Activated T-cell treated with anti-CD3 and anti-CD28 coated beads, Interleukin-2, amount 50 U/mL, for 24 hours (primary cell): Measurements from ENCODE around the gene PLEKHM3.

Source experiments
- DNase-seq: peaks from one replicate; pipeline ENCODE4 v3.0.0-alpha.2; 2020
- H3K27ac Mint-ChIP-seq: 2 replicates; pipeline ENCODE4 v1.8.0; 2020; ENCODE audit warnings: mild to moderate bottlenecking, mixed read lengths
- H3K27me3 Mint-ChIP-seq: 2 replicates; pipeline ENCODE4 v1.8.0; 2020; ENCODE audit warnings: mixed read lengths
- H3K36me3 Mint-ChIP-seq: 2 replicates; pipeline ENCODE4 v1.8.0; 2020; ENCODE audit warnings: low read depth, mixed read lengths
- H3K4me1 Mint-ChIP-seq: 2 replicates; pipeline ENCODE4 v1.8.0; 2020; ENCODE audit warnings: low read depth, mixed read lengths
- H3K4me3 Mint-ChIP-seq: 2 replicates; pipeline ENCODE4 v1.8.0; 2020; ENCODE audit warnings: mild to moderate bottlenecking, moderate library complexity, mixed read lengths
- H3K9me3 Mint-ChIP-seq: 2 replicates; pipeline ENCODE4 v1.8.0; 2020; ENCODE audit warnings: mixed read lengths

PLEKHM3 gene

DNA sequence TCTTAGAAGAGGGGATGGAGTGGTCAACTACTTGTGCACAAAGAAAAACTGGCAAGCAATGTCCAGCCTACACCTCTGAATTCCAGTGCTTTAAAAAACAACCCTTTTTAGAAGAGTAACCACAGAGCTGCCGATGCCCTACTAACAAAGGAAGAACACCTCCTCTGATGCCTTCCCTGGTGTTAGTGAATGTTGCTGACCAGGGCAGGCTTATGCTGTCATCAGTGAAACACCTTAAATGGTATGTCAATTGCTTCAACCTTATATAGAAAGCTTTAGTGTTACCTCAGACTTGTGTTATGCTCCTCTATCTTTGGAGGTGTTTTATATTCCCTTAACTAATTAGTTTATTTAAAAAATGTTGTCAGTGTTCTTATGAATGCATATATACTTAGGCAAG is 175.9 kb downstream of the PLEKHM3 start:
- Mint-ChIP-seq H3K9me3 (no peaks in the 10 kb centered on the region), H3K4me3 (no peak overlapping the region), H3K27me3 (no peaks in the 10 kb centered on the region), H3K4me1 (no peaks in the 10 kb centered on the region), H3K36me3 (peaks cover 9% of the 10 kb centered on the region), H3K27ac (no peak overlapping the region)
- DNase-seq = no peak

DNA sequence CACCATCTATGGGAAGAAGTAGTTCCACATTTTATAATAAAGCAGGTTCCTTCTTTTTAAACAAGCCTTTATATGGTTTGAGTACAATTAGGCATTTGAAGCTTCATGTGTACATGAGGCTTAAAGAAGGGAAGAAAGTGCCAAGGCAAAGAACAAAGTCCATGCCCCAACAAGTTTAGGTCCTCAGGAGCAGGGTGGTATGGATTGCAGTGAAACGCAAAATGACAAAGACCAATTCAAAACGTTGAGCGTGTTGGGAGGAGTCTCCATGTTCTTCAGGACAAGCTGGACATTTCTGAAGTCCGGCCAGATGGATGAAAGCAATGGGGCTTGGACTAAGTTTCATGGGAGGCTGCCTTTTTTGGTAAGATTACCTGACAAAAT is 176.8 kb downstream of the PLEKHM3 start:
- no peaks in the 10 kb centered on the region for H3K27me3 Mint-ChIP-seq

DNA sequence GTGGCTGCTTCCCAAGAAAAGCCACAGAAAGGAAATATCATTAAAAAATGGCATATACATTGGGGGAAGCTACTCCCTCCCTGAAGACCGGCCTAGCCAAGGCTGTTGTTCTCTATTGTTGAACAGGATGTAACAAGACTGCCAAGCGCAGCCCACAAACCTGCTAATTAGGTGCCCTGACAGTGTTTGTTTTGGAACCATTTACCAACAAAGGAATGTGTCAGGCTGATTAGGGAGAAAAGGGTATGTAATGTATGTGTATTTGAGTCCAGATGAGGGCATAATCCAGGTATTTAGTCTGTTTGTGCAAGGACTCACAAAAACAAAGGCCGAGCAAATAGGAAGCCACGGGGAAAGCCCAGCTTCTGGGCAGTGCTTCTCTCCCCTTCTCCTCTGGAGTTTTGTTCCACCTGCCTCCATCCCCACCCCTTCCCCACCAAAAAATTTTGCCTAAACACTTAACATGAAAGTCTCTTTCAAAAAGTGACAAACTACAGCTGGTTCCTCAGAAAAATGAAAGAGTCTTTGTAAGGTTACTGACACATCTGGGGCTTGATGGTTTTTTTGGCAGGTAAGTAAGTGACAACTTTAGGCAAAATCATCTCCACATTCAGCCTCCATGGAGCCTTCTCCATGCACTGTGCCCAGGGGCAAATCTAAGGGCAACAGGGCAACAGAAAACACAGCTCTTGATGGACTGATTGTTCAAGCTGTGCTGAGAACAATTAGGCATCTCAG is 177.4 kb downstream of the PLEKHM3 start:
- H3K9me3 Mint-ChIP-seq = no peaks in the 10 kb centered on the region
- peaks cover 9% of the 10 kb centered on the region for H3K36me3 Mint-ChIP-seq
- no peak for DNase-seq
- no peak overlapping the region for H3K27ac Mint-ChIP-seq
- H3K4me3 Mint-ChIP-seq = no peak overlapping the region
- H3K27me3 Mint-ChIP-seq = no peaks in the 10 kb centered on the region
- no peaks in the 10 kb centered on the region for H3K4me1 Mint-ChIP-seq

More for the DNA sequence above, 176.8 kb downstream of the PLEKHM3 start:
- no peaks in the 10 kb centered on the region for H3K9me3 Mint-ChIP-seq
- H3K4me1 Mint-ChIP-seq = no peaks in the 10 kb centered on the region
- no peak overlapping the region for H3K4me3 Mint-ChIP-seq
- H3K27ac Mint-ChIP-seq = no peak overlapping the region
- no peak for DNase-seq
- peaks cover 9% of the 10 kb centered on the region for H3K36me3 Mint-ChIP-seq

DNA sequence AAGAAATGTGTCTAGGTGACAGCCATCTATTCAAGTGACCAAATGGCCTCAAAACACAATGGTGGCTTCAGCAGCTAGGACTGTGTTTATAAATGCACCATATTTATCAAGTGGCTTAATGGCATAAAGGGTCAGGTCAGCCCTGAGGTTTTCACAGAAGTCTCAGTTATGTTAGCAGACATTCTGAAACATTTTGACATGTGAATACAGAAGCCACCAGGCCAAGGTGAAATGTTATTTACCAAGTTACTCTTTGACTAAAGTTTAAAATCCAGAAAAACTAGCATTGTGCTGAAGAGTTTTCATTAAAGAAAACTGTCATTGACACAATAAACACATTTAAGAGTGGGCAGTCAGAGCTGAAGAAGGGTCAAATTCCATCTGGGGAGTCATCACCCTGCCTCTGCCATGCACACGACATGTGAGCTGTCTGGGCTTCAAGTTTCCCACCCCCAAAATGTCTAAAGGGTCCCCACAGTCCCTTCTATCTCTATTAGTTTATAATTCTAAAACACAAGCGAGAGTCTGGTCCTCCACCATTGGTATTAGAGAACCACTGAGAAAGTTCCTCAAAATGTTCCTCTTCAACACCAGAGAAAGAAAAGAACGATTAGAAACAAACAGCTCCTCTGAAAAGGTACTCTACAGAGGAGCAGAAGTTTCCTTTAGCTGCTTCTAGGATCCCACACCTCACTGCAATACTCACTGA is 178.1 kb downstream of the PLEKHM3 start:
- Mint-ChIP-seq H3K27me3 (no peaks in the 10 kb centered on the region), H3K4me3 (no peak overlapping the region), H3K27ac (no peak overlapping the region), H3K4me1 (no peaks in the 10 kb centered on the region), H3K9me3 (no peaks in the 10 kb centered on the region), H3K36me3 (peaks cover 9% of the 10 kb centered on the region)
- no peak for DNase-seq

DNA sequence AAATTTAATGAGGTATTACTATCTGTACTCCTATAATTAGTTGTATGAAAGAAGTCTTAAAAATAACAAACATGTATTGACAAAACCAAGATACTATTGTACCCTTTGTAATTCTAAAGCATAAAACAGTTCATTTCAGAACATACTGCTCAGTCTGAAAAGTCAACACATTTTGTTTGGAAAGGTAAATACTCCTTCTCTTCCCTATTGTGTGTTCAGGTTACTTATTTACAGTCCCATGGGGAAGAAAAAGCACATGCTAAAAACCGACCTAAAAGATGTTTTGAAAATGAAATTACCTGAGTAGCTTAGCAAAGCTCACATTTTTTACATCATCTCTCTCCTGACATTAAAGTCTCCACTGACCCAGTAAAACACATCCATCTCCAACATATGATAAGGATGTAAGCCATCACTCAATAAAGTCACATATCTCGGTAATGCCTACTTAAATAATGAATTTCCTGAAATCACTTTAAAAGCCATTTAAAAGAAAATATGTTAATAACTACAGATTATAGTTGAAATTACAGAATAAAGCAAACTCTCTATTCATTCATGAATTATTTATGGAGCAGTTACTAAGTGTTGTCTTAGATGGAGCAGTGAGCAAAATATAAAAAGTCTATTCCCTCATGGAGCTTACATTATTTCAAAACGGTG is 180.0 kb downstream of the PLEKHM3 start:
- peaks cover 4% of the 10 kb centered on the region for H3K36me3 Mint-ChIP-seq
- H3K9me3 Mint-ChIP-seq = no peaks in the 10 kb centered on the region
- no peak overlapping the region for H3K4me3 Mint-ChIP-seq
- no peaks in the 10 kb centered on the region for H3K27me3 Mint-ChIP-seq
- no peaks in the 10 kb centered on the region for H3K4me1 Mint-ChIP-seq
- no peak for DNase-seq
- no peak overlapping the region for H3K27ac Mint-ChIP-seq

DNA sequence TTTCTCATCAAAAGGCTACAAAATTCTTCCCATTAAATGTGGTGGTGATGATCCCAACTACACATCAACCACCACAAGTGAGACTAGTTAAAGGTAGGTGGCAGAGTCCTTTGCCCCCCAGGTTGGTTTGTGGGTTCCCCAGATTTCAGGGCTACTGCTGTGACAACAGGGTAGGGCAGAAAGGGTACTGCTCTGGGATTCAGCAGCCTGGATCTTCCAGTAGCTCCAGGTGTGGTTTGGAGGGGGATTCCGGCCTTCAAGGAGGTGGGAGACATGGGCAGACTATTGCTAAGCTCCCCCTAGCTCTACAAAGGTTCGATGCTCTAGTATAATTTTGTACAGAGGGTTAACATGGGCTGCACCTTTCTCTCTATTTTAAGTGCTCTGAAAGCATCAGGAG is 180.7 kb downstream of the PLEKHM3 start:
- Mint-ChIP-seq H3K4me1 (no peaks in the 10 kb centered on the region), H3K27me3 (no peaks in the 10 kb centered on the region)

DNA sequence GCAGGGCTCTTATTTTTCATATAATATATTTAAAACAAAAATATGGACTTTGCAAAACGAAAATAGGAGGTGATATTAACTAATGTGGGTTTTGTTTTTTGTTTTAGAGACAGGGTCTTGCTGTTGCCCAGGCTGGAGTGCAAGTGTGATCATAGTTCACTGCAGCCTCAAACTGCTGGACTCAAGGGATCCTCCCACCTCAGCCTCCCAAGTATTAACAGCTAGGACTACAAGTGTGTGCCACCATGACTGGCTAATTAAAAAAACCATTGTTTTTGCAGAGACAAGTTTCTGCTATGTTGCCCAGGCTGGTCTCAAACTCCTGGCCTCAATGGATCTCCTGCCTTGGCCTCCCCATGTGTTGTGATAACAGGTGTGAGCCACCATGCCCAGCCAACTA is 185.2 kb downstream of the PLEKHM3 start:
- Mint-ChIP-seq H3K4me3 (no peak overlapping the region), H3K27me3 (no peaks in the 10 kb centered on the region), H3K27ac (no peak overlapping the region), H3K36me3 (no peaks in the 10 kb centered on the region), H3K4me1 (no peaks in the 10 kb centered on the region), H3K9me3 (no peaks in the 10 kb centered on the region)
- DNase-seq = no peak

More for the DNA sequence above, 180.7 kb downstream of the PLEKHM3 start:
- no peaks in the 10 kb centered on the region for H3K9me3 Mint-ChIP-seq
- no peak overlapping the region for H3K27ac Mint-ChIP-seq
- peaks cover under 1% of the 10 kb centered on the region for H3K36me3 Mint-ChIP-seq
- H3K4me3 Mint-ChIP-seq = no peak overlapping the region
- no peak for DNase-seq

DNA sequence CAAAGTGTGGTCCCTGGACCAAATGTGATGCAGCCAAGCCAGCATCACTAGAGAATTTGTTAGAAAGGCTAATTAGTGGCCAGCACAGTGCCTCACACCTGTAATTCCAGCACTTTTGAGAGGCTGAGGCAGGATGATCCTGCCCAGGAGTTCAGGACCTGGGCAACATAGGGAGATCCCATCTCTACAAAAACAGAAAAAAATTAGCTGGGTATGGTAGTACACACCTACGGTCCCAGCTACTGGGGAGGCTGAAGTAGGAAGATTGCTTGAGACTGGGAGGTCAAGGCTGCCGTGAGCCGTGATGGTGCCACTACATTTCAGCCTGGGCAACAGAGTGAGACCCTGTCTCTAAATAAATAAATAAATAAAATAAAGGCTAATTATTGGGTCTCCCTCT is 185.8 kb downstream of the PLEKHM3 start:
- no peaks in the 10 kb centered on the region for H3K9me3 Mint-ChIP-seq
- H3K4me1 Mint-ChIP-seq = no peaks in the 10 kb centered on the region
- no peak overlapping the region for H3K27ac Mint-ChIP-seq
- H3K36me3 Mint-ChIP-seq = no peaks in the 10 kb centered on the region
- H3K4me3 Mint-ChIP-seq = no peak overlapping the region
- H3K27me3 Mint-ChIP-seq = no peaks in the 10 kb centered on the region
- no peak for DNase-seq

DNA sequence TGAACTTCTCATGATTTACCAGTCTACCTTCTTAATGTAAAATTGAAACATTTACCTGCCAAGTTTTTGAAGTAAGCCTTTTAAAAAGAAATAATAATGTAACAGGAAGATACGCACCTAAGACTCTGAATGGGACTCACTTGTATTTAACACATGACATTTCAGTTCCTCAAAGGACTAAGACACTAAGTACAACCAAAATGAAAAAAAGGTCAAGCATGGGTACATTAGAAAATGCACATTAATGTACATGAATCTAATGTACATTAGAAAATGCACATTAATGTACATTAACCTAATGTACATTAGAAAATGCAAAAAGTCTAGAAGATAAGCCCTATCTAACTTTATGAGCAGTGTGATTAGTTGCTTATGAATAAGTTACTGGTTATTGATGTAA is 186.3 kb downstream of the PLEKHM3 start:
- Mint-ChIP-seq H3K9me3 (no peaks in the 10 kb centered on the region), H3K36me3 (no peaks in the 10 kb centered on the region), H3K27me3 (no peaks in the 10 kb centered on the region), H3K27ac (no peak overlapping the region), H3K4me3 (no peak overlapping the region), H3K4me1 (no peaks in the 10 kb centered on the region)
- no peak for DNase-seq

DNA sequence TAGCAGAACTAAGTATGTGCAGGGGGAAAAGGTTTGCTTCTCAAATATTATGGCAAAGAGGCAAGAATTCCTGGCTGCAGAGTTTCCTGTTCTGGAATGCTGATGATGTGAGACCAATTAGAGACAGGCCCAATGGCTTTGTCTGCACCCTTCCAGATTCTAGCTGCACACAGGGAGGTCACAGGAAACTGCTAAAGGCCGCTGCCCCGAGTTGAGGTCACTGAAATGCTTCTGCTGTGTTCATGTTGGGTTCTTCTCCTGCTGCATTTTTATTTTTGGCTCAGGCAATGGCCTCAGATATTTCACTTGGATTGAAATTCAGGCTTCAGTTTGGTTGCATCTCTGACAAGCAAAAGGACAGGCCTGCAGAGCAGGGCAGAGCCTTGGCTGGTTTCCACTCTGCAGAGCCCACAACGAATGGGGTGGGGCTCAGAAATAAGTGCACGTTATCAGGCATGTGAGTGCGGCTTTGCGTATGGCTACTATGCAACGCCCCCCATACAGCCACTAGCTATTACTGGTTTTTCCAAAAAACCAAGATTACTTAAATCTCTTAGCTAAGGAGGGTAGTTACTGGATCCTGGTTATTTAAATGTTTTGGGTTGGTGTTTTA is 188.7 kb downstream of the PLEKHM3 start:
- no peak for DNase-seq
- H3K9me3 Mint-ChIP-seq = no peaks in the 10 kb centered on the region
- no peaks in the 10 kb centered on the region for H3K27me3 Mint-ChIP-seq
- H3K4me1 Mint-ChIP-seq = peaks cover 11% of the 10 kb centered on the region
- H3K4me3 Mint-ChIP-seq = no peak overlapping the region
- H3K27ac Mint-ChIP-seq = no peak overlapping the region
- H3K36me3 Mint-ChIP-seq = no peaks in the 10 kb centered on the region

DNA sequence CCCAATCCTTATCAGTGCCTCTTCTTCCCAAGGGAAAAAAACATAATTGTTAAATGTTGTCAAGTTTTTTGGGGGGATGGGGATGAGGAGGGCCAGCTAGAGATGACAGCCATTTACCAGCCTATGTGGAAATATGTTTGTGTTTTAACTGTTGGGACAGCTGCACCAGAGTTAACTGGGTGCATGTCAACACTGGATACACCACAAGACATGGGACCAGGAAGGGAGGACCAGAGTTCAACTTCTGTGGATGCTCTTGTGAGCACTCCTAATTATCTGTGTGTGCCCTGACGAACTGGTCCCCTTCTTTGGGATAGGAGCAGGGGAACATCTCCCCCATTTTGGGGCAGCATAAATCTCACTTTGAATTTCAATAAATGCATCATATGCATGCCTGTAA is 189.5 kb downstream of the PLEKHM3 start:
- no peaks in the 10 kb centered on the region for H3K36me3 Mint-ChIP-seq
- no peak overlapping the region for H3K4me3 Mint-ChIP-seq
- H3K4me1 Mint-ChIP-seq = peaks cover 12% of the 10 kb centered on the region
- H3K9me3 Mint-ChIP-seq = no peaks in the 10 kb centered on the region
- no peaks in the 10 kb centered on the region for H3K27me3 Mint-ChIP-seq
- H3K27ac Mint-ChIP-seq = no peak overlapping the region
- no peak for DNase-seq

DNA sequence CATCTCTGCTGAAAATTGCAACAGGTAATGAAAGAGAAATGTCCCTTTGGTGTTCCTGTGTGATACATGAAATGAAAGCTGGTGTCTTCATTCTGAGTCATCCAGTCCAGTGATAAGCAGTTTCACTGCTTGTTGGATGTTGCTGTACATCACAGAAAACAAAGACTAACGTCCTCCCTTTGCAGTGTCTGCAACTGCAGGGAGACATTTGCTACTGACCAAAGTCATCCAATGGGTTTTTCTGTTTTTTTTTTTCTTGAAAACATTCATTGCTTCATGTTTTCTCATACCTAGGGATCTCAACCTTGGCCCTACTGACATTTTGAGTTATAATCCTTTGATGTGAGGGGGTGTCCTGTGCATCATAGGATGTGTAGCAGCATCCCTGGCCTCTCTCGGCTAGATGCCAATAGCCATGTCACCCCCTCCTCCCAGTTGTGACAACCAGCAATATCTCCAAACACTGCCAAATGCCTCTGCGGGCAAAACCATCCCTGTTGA is 192.0 kb downstream of the PLEKHM3 start:
- H3K27me3 Mint-ChIP-seq = no peaks in the 10 kb centered on the region
- no peak overlapping the region for H3K4me3 Mint-ChIP-seq
- H3K9me3 Mint-ChIP-seq = no peaks in the 10 kb centered on the region
- H3K36me3 Mint-ChIP-seq = peaks cover 3% of the 10 kb centered on the region
- DNase-seq = no peak
- H3K27ac Mint-ChIP-seq = no peak overlapping the region
- H3K4me1 Mint-ChIP-seq = peaks cover 25% of the 10 kb centered on the region

DNA sequence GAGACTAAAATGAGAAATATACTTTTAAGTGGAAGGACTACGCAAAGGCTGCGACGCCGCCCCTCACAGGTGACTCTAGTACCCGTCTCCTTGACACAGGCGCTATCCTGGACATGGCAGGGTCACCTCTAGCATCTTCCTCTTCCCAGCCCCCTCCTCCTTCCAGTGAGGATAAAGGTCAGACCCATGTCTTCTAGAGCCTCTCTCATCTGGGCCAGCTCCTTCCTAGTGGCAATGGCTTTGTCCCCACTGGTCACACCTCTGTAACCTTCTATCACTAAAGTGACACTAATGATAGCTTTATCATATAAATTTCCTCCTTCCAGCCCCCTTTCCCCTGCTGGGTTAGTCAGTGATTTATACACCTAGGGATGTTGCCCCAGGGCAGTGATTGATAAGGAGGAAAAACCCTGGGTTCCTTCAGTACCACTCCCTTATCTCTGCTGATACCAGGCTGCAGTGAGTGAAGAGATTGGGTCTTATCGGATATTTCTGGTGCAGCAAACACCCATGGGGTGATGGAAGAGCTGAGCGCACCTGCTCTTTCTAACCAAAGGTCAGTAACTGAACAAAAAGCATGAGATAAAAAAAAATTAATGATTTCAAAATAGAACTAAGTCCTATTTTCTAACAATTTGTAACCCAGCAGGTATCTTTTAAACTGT is 193.6 kb downstream of the PLEKHM3 start:
- H3K9me3 Mint-ChIP-seq = no peaks in the 10 kb centered on the region
- peaks cover 14% of the 10 kb centered on the region for H3K36me3 Mint-ChIP-seq
- H3K27ac Mint-ChIP-seq = no peak overlapping the region
- no peaks in the 10 kb centered on the region for H3K27me3 Mint-ChIP-seq
- DNase-seq = no peak
- H3K4me1 Mint-ChIP-seq = peaks cover 25% of the 10 kb centered on the region
- no peak overlapping the region for H3K4me3 Mint-ChIP-seq

DNA sequence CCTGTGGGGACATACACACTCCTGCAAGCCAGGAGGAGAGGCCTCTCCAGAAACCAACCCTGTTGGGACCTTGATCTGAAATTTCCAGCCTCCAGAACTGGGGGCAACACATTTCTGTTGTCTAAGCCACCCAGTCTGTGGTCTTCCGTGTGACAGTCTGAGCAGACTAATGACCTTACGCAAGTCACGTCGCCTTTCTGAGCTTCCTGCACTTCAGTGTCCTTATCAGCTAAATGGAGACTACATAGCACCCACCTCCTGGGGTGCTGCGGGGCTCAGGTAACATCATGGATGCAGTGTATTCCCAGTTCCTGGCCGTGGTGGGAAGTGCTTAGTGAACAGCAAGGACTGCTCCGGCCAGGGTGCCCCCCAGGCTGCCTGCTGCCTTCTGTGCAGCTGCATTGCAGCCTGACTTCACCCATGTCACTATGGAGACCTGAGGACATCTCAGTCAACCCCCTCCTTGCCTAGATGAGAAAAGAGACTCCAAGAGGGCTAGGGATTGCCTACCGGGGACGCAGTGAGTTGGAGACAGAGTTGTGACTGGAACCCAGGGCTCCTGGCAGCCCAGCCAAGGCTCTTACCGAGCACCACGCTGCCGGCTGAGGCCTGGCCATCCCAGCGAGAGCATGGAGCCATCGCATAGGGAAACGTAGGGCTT is 194.4 kb downstream of the PLEKHM3 start:
- no peaks in the 10 kb centered on the region for H3K9me3 Mint-ChIP-seq
- no peak for DNase-seq
- no peak overlapping the region for H3K27ac Mint-ChIP-seq
- H3K27me3 Mint-ChIP-seq = no peaks in the 10 kb centered on the region
- peaks cover 16% of the 10 kb centered on the region for H3K36me3 Mint-ChIP-seq
- peaks cover 25% of the 10 kb centered on the region for H3K4me1 Mint-ChIP-seq
- no peak overlapping the region for H3K4me3 Mint-ChIP-seq
